DLD1 (cell line): ENCODE measurements around the gene FRMD8.

Source experiments
- in situ Hi-C: cut with HindIII; loops from 2 replicates; pipeline ENCODE4 v1.10.0; 2017; ENCODE audit warnings: low sequenced_read_pairs

FRMD8 gene

DNA sequence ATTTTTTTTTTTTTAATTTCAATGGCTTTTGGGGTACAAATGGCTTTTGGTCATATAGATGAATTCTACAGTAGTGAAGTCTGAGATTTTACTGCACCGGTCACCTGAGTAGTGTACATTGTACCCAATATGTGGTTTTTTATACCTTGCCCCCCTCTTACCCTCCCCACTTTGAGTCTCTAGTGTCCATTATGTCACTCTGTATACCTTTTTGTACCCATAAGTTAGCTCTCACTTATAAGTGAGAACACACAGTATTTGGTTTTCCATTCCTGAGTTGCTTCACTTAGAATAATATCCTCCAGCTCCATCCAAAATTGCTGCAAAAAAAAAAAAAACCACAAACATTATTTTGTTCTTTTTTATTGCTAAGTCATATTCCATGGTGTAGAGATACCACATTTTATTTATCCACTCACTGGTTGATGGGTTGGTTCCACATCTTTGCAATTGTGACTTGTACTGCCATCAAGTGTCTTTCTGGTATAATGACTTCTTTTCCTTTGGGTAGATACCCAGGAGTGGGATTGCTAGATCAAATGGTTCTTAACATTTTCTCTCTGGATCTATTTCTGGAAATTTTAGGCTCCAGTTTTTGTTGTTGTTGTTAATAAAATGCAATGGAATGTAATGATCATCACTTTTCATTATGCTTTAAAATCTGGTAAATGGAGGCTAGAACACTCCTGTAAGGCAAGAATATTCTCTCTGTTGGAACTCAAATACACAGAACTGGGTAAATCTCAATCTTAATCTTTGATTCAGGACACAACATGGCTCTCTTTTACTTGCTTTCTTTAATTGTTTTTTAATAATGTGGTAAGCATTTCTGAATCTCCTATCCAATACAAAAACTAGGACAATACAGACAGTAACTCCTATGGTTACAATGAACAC is 46.5 kb downstream of the FRMD8 start:
- in situ Hi-C loops = no loop called here

GRCh38 chr11:65433657-65434056 is 47.2 kb downstream of the FRMD8 start:
- in situ Hi-C loops = no loop called here

DNA sequence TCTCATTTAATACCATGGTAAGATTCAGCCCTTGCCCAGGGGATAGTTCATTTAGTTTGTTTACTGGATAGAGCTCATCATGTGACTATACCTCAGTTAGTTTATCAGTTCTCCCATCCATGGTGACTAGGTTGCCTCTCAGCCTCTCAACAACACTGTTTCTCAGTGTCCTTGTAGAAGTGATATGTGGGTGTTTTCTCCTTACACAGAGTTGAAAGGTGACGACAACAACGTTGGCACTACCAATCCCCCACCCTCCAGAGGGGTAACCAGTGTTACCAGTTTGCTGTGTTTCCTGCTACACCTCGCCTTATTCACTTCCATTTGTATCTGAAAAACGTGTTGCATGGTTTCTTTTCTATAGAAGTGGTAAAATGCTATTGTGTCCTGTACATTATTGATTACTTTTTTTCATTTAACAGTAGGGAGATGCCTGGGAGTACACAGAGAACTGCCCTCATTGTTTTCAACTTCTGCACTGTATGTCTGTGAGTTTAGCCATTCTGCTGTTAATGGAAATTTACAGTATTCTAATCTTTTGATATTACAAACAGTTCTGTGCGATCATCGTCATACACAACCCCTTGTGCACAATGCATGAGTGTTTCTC is 47.7 kb downstream of the FRMD8 start:
- in situ Hi-C loops = no loop called here

DNA sequence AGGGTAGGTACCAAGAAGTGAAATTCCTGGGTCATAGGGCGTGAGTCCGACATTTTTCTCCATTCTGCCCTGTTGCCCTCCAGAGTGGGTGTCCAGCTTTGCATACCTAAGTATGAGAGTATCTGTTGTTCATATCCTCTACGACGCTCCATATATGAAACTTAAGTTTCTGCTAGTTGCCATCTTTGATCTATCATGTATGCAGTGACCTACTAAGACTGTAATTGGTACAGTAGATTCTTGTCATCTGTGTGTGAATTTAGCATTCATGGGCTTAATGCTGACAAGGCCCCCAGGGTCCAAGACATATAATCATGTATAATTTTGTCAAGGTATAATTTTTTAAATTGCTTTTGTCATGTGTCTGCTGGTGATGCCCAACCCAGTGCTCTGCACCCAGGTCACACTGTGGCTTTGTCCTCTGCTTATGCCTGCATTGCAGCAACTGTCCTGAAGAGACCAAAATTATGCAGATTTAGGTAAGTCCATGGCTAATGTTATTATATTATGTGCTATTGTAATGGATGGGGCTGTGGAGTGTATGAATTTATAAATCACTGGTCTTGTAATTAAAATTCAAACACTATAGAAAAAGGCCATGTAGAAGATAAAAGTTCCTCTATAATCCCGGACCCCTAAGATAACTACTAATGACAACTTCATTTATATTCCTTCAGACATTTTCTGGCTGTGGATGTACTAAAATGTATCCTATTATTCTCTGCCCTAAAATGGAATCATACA is 48.4 kb downstream of the FRMD8 start:
- in situ Hi-C loops = no loop called here

DNA sequence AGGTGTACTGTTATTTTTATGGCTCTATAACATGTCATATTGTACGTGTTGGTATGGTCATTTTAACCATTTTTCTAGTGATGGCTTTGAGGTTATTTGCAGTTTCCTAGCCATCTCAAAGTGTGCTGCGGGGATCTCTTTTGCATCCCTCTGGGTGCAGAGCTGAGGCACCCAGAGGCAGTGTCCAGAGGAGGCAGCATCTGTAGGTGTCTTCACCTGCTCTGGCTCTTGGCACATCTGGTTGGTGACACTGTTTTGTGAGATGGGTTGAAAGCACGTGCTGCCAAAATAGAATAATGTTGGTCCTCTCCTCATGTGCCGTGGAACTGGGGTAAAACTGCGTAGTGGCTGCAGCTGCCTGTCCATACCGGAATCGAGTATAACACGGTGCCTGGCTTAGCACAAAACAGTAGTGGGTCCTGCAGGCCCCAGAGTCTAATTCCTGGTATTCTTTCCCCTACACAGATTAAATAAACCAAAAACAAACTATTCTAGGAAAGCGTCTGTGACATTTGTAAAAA is 49.0 kb downstream of the FRMD8 start:
- in situ Hi-C loops = no loop called here

GRCh38 chr11:65435981-65436411 is 49.6 kb downstream of the FRMD8 start:
- in situ Hi-C loops = no loop called here

GRCh38 chr11:65436412-65437032 is 50.1 kb downstream of the FRMD8 start:
- in situ Hi-C loops = no loop called here

DNA sequence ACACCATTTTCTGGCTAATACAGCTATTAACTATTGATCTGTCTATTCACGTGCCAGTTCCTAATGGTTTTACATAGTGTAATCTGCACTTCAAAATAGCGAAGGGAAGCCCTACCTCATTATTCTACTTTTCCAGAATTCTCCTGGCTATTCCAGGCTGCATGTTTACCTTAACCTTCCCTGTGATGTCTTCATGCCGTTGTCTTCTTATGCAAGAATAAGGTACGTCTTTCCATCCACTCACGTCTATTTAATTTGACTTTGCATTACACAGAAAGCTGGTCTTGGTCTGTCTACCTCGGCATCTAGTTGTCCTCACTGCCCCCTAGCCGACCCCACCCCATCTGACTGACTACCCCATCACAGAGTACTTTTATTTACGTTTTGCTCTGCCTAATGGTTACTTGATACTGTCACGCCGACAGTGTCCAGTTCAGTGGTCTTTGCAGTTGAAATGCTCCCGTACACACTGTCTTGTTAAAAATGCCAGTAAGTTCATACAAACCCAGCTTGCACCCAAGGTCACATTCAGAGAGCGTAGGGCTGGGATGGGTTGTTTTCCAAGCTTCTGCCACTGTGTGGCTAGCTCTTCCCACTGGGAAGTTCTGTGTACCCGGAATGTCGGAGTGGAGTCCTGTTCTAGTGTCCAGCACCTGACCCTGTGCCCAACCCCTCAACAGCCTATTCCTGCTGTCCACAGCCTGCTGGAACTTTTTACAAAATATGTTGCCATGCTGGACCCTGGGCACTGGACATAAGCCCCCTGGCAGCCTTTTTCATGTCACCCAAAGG is 51.2 kb downstream of the FRMD8 start:
- in situ Hi-C loops = no loop called here

GRCh38 chr11:65438257-65439151 is 52.1 kb downstream of the FRMD8 start:
- in situ Hi-C loops = no loop called here

DNA sequence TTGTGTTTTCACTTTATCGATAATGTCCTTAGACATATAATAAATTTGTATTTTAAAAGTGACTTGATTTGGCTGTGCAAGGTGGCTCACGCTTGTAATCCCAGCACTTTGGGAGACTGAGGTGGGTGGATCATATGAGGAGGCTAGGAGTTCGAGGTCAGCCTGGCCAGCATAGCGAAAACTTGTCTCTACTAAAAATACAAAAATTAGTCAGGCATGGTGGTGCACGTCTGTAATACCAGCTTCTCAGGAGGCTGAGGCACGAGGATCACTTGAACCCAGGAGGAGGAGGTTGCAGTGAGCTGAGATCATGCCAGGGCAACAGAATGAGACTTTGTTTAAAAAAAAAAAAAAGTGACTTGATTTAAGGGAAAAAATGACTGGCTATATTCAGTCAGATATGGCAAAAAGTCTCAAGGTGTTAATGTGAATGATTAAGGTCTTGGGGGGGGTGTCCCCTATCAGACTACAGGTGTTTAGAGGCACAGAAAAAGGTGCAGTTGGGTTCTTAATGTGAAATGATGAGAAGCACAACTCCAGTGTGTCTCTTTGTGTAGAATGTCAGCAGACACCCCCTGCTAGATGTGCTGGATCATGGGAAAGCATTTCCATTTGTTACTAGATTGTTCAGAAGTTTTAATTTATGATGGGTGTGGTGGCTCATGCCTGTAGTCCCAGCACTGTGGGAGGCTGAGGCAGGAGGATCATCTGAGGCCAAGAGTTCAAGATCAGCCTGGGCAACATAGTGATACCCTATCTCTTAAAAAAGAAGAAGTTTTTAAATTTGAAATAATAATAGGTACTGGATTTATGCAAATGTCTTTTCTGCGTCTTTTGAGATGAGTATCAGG is 53.1 kb downstream of the FRMD8 start:
- in situ Hi-C loops = no loop called here

- in situ Hi-C loops = no loop called here
Measured at GRCh38 chr11:65440831-65441499, 54.5 kb downstream of the FRMD8 start.

DNA sequence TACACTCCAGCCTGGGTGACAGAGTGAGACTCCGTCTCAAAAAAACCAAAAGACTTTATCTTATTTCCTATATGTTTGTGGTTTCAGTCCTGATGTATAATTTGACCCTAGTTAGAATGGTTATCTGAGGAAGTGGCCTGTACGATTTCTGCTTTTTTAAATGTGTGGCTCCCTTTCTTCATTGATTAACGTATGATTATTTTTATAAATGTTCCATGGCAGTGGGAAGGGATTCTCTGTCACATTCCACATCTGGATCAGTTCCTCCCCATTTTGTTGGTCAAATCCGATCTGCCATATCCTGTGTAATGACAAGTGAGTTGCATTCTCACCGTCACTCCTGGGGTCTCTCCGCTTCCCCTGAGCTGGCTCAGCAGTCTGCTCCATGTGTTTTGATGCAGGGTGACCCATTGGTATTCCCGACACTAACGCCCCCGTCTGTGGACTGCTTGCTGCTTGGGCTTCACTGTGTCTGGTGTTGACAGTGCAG is 56.5 kb downstream of the FRMD8 start:
- in situ Hi-C loops = no loop called here

- in situ Hi-C loops = no loop called here
Measured at GRCh38 chr11:65444314-65445051, 58.0 kb downstream of the FRMD8 start.

- in situ Hi-C loops = no loop called here
Measured at GRCh38 chr11:65445101-65445603, 58.7 kb downstream of the FRMD8 start.

DNA sequence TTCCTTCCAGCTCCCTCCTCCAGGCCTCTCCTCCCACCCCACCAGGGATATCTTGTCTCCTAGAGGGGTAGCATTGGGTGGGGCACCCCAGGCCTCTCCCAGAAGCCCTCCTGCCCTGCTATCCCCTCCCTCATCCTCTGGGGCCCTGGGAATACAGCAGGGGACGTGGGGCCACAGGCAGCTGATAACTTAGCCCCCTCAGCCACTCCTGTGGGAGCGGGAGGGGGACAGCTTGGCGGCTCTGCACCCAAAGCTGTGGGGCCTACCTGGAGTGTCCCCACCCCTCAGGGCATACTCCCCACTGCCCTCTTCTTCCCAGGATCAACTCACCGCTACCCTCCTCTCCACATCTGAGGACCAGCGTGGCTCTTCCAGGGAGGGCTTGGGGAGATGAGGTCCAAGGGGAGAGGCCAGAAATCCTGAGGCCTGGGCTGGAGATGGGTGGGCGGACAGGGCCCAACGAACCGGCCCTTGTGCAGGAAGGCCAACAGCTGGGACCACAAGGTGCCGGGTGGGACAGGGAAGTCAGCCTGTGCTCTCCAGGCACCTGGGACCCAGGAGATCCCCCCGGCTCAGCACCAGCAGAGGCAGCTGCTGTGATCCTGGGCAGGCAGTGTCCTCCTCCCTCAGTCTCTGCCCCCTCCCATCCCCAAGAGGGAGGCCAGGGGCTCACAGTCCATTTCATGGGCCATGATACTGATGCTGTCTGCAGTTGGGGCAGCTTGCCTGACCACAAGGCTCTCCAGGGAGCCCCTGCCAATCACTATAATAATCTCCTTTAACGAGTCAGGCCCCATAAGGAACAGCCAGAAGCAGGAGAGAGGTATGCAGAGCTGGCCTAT is 59.4 kb downstream of the FRMD8 start:
- in situ Hi-C loops = no loop called here
